ENCODE results near the gene TRAT1.

- TF ChIP-seq CTCF (IDR thresholded peaks at IDR 0.05) (no peak), POLR2A (IDR thresholded peaks at IDR 0.05) (no peak)
Observed at GRCh38 chr3:108882762-108883161, 60.2 kb downstream of the TRAT1 start.

Data from right lobe of liver (tissue), 4 donors.